Measurements from ENCODE around the gene EZH2. TPM values are rescaled to one million over a fixed set of nuclear protein-coding genes. Genes with fewer than 3 reads are reported as not detected.

EZH2 gene
- total and polyA plus RNA-seq, 2 donors (not counting 3 experiments of a cell fraction or from before 2014, with no cell fraction given): 16.9 to 33.4 TPM

GRCh38 chr7:148858489-148858888 is 25.6 kb downstream of the EZH2 start:
- TF ChIP-seq GATA2 (IDR thresholded peaks at IDR 0.05; ENCODE audit: insufficient read depth, insufficient read length, low read depth, low read length) (no peak), CTCF (IDR thresholded peaks at IDR 0.05; ENCODE audit: extremely low read depth in 1 of 2, insufficient read depth in 1 of 2, low read depth in 1 of 2, low read length in 2 of 2) (no peak), FOS (IDR thresholded peaks at IDR 0.05; ENCODE audit: borderline replicate concordance, insufficient read depth, low read length) (no peak), POLR2A (IDR thresholded peaks at IDR 0.05; ENCODE audit: low read depth, low read length) (no peak), MAX (IDR thresholded peaks at IDR 0.05; ENCODE audit: insufficient read depth, insufficient read length) (no peak), POLR2AphosphoS5 (IDR thresholded peaks at IDR 0.05; ENCODE audit: insufficient read depth, low read depth, low read length) (no peak), EZH2 (IDR thresholded peaks at IDR 0.05; ENCODE audit: borderline replicate concordance, low read depth, low read length, severe bottlenecking) (no peak), JUN (IDR thresholded peaks at IDR 0.05; ENCODE audit: borderline replicate concordance, insufficient read depth, insufficient read length, low read depth) (no peak), MYC (IDR thresholded peaks at IDR 0.05; ENCODE audit: low read depth, low read length) (no peak)
- peaks cover 6% of the 10 kb centered on the region for H3K4me1 ChIP-seq (ENCODE audit: control insufficient read depth, extremely low read depth, insufficient read depth, low read length)
- DNase-seq (ENCODE audit: low read depth, low spot score) (no peak), FAIRE-seq (no peak)
- intact Hi-C loops (cut with micrococcal nuclease) (no loop called here), dilution Hi-C loops (cut with MboI; ENCODE audit: extremely low pct_ligation_motif_present, low sequenced_read_pairs) (no loop called here)
- H3K36me3 ChIP-seq (ENCODE audit: control insufficient read depth in 2 of 2, extremely low read depth in 1 of 2, insufficient read depth in 2 of 2, low read length in 2 of 2): no peaks in the 10 kb centered on the region
- BruUV-seq (replicated peaks): no TSS peak
- peaks cover 3% of the 10 kb centered on the region for H4K20me1 ChIP-seq (replicated peaks; ENCODE audit: control insufficient read depth, extremely low read depth, insufficient read depth, low read length)
- H3K79me2 ChIP-seq (ENCODE audit: control insufficient read depth, insufficient read depth, low read length): peaks cover 83% of the 10 kb centered on the region
- no peaks in the 10 kb centered on the region for H3K27me3 ChIP-seq (ENCODE audit: control insufficient read depth in 2 of 2, insufficient read depth in 2 of 2, low read length in 2 of 2)
- no peak overlapping the region for H2AFZ ChIP-seq (ENCODE audit: low read depth, low read length)
- CTCF ChIA-PET: interaction anchor here (1.0 to 2.9 kb wide), 4 partner anchors 15 to 83 kb away, joined by 3 to 12 read pairs (median 4); no protein-coding TSS in a partner anchor
- H3K27ac ChIP-seq (ENCODE audit: insufficient read depth, low read depth, low read length): no peak overlapping the region
- H3K9me3 ChIP-seq (replicated peaks; ENCODE audit: control insufficient read depth, insufficient read depth, low read length): no peaks in the 10 kb centered on the region
- H3K4me3 ChIP-seq (replicated peaks in 1 of 3; ENCODE audit: insufficient read depth in 1 of 3, low read depth in 1 of 3, low read length in 3 of 3): no peak overlapping the region
- H3K4me2 ChIP-seq (ENCODE audit: insufficient read depth, low read length): no peak overlapping the region
- H3K9me1 ChIP-seq (replicated peaks; ENCODE audit: control insufficient read depth, extremely low read depth, insufficient read depth, low read length): no peaks in the 10 kb centered on the region
- no peak overlapping the region for H3K9ac ChIP-seq (replicated peaks; ENCODE audit: extremely low read depth, insufficient read depth, low read length)
- POLR2A ChIA-PET: no interaction called here
